Spleen (tissue), 11 donors: ENCODE measurements around the gene ZNF625. TPM values are rescaled to one million over a fixed set of nuclear protein-coding genes. Genes with fewer than 3 reads are reported as not detected.
"Not testable (repeated sequence)": the region's sequence is repeated elsewhere in the genome, so short reads cannot be mapped to it uniquely, and the experiment has no call there.

Source experiments
- DNase-seq: peaks from one replicate; pipeline ENCODE4 v3.0.0-alpha.2; 2020
- H3K27ac ChIP-seq, 8 donors: fragments of 200-600 bp; sonication (generic) in 7 of 8; 1 replicate in 4 of 8; 2 replicates in 4 of 8; pipeline versions ENCODE4 v1.5.0 to v1.8.0; 2016 to 2021; ENCODE audit warnings: inconsistent platforms in 4 of 8, mild to moderate bottlenecking in 4 of 8, moderate library complexity in 1 of 8
- H3K27me3 ChIP-seq, 7 donors: fragments of 200-600 bp; sonication (generic) in 6 of 7; replicated peaks in 1 of 7; 1 replicate in 4 of 7; 2 replicates in 3 of 7; pipeline versions ENCODE4 v1.5.0 to v1.8.0; 2016 to 2021; ENCODE audit warnings: inconsistent platforms in 3 of 7, mild to moderate bottlenecking in 1 of 7
- H3K36me3 ChIP-seq, 6 donors: fragments of 200-600 bp; sonication (generic) in 5 of 6; 1 replicate in 4 of 6; 2 replicates in 2 of 6; pipeline versions ENCODE4 v1.5.0 to v1.8.0; 2016 to 2021; ENCODE audit warnings: inconsistent platforms in 2 of 6
- H3K4me1 ChIP-seq, 6 donors: fragments of 200-600 bp; sonication (generic) in 5 of 6; 1 replicate in 3 of 6; 2 replicates in 3 of 6; pipeline versions ENCODE4 v1.5.0 to v1.8.0; 2016 to 2021; ENCODE audit warnings: inconsistent platforms in 3 of 6
- H3K4me3 ChIP-seq, 8 donors: fragments of 200-600 bp; sonication (generic) in 7 of 8; 1 replicate in 4 of 8; 2 replicates in 4 of 8; pipeline versions ENCODE4 v1.5.0 to v1.8.0; 2016 to 2021; ENCODE audit warnings: inconsistent platforms in 4 of 8, mild to moderate bottlenecking in 4 of 8, moderate library complexity in 2 of 8
- H3K9me3 ChIP-seq, 8 donors: fragments of 200-600 bp; sonication (generic) in 7 of 8; 1 replicate in 4 of 8; 2 replicates in 4 of 8; pipeline versions ENCODE4 v1.5.0 to v1.8.0; 2016 to 2021; ENCODE audit warnings: inconsistent platforms in 4 of 8
- CTCF ChIP-seq, 11 experiments: fragments of 200-600 bp in 7 of 11; fragments of 450-650 bp in 4 of 11; sonication (generic) in 4 of 11; IDR thresholded peaks in 8 of 11; conservative IDR thresholded peaks in 3 of 11; 1 replicate in 7 of 11; 2 replicates in 4 of 11; pipeline versions ENCODE4 v1.4.0 to v1.8.0; 2016 to 2021; ENCODE audit warnings: antibody characterized with exemption in 11 of 11, inconsistent platforms in 4 of 11, mild to moderate bottlenecking in 1 of 11
- POLR2A ChIP-seq, 3 donors: fragments of 450-650 bp; IDR thresholded peaks; one replicate each; pipeline ENCODE4 v1.5.1; 2017; ENCODE audit warnings: antibody characterized with exemption in 3 of 3, mild to moderate bottlenecking in 1 of 3
- POLR2AphosphoS5 ChIP-seq, 3 donors: sonication (generic); formaldehyde crosslinking; IDR thresholded peaks; one replicate each; pipeline ENCODE4 v1.5.1; 2017; ENCODE audit warnings: antibody characterized with exemption in 3 of 3
- WGBS, 5 donors: extraction: QIAGEN DNeasy Blood & Tissue Kit in 3 of 5; methylation state at CpG; one replicate each; pipeline versions ENCODE4 v1.1.5 to v1.1.7; 2013 to 2018; 5-methylcytosine and 5-hydroxymethylcytosine counted together
- intact Hi-C: fragments of 100-400 bp; cut with DNase I; formaldehyde crosslinking; loops from one replicate; pipeline ENCODE4 v1.15.0; 2023; ENCODE audit warnings: low total_unique reads
- polyA plus RNA-seq, 3 donors: library from polyadenylated mRNA; stranded (reverse); fragments of 200-250 nt; gene quantifications; one replicate each; pipeline ENCODE4 v1.2.1, GENCODE V29; 2013
- total RNA-seq, 7 donors: library from RNA; depleted of rRNA in 3 of 7; stranded (reverse); fragments of >200 nt in 3 of 7; fragmentation: NEBNext Ultra II Directional in 4 of 7; extraction: Animal tissue kit (Norgen Biotek cat#: 25700) in 4 of 7; gene quantifications; one replicate each; pipeline versions ENCODE4 v1.1.0 to v1.2.1, GENCODE V29; 2016 to 2021
- donor health status: healthy with polysubstance abuse.
- donor health status: DM: no; HTN: no; CAD: no; lungs with moderate emphysema.
- donor health status: DM: no; HTN: no; CAD: no.
- donor health status: Bipolar disorder and iron deficiency.
- donor health status: healthy.
- donor health status: DM: no; HTN: no; CAD: no.
- donor health status: DM: yes; HTN: yes; CAD: no.

ZNF625 gene
- total and polyA plus RNA-seq, 10 donors = 1.2 to 7.9 (median 5.1) TPM

DNA sequence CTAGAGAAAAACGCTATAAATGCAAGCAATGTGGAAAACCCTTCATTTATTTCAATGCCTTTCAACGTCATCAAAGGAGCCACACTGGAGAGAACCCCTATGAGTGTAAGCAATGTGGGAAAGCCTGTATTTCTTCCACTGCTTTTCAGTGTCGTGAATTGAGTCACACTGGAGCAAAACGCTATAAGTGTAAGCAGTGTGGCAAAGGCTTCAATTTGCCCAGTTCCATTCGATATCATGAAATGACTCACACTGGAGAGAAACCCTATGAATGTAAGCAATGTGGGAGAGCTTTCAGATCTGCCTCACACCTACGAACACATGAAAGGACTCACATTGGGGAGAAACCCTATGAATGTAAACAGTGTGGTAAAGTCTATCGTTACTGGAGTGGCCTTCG is 43.8 kb downstream of the ZNF625 start:
- DNase-seq = no peak
- no peak overlapping the region for H3K27ac ChIP-seq
- TF ChIP-seq POLR2AphosphoS5 (IDR thresholded peaks at IDR 0.05) (no peak), POLR2A (IDR thresholded peaks at IDR 0.05) (no peak), CTCF (IDR thresholded peaks at IDR 0.05 in 8 of 11, conservative IDR thresholded peaks at IDR 0.05 in 3 of 11) (no peak)
- no peaks in the 10 kb centered on the region for H3K4me1 ChIP-seq
- WGBS, 5 donors = 76 to 93% (median 89%) methylated on average over 8 of the region's 8 CpGs
- peaks cover 0 to 58% (median 24%) of the 10 kb centered on the region in 8 donors for H3K9me3 ChIP-seq
- no peaks in the 10 kb centered on the region for H3K27me3 ChIP-seq
- no peak overlapping the region for H3K4me3 ChIP-seq
- intact Hi-C loops = no loop called here
- peaks cover 0 to 73% (median 2%) of the 10 kb centered on the region in 6 donors for H3K36me3 ChIP-seq

DNA sequence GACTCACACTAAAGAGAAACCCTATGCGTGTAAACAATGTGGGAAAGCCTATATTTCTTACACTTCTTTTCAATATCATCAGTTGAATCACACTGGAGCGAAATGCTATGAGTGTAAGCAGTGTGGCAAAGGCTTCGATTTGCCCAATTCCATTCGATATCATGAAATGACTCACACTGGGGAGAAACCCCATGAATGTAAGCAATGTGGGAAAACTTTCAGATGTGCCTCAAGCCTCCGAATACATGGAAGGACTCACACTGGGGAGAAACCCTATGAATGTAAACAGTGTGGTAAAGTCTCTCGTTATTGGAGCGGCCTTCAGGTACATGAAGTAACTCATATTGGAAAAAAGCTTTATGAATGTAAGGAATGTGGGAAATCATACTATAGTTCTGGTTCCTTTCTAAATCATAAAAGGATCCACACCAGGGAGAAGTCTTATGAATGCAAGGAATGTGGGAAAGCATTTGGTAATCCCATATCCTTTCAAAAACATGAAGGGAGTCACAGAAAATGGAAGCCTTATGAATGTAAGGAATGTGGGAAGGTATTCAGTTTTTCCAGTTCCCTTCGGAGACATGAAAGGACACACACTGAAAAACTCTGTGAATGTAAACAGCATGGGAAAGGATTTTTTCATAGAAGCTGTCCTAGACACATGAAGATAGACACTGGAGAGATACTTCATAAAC is 44.4 kb downstream of the ZNF625 start:
- no peak for TF ChIP-seq CTCF (IDR thresholded peaks at IDR 0.05 in 8 of 11, conservative IDR thresholded peaks at IDR 0.05 in 3 of 11)
- TF ChIP-seq POLR2A (IDR thresholded peaks at IDR 0.05) = no peak
- no peak for TF ChIP-seq POLR2AphosphoS5 (IDR thresholded peaks at IDR 0.05)
- intact Hi-C loops = no loop called here
- 87 to 97% (median 96%) methylated on average over 8 of the region's 8 CpGs for WGBS, 5 donors
- peaks cover 0 to 68% (median 2%) of the 10 kb centered on the region in 6 donors for H3K36me3 ChIP-seq
- no peak for DNase-seq
- no peaks in the 10 kb centered on the region for H3K4me1 ChIP-seq
- no peaks in the 10 kb centered on the region for H3K27me3 ChIP-seq
- H3K27ac ChIP-seq = no peak overlapping the region
- no peak overlapping the region for H3K4me3 ChIP-seq
- H3K9me3 ChIP-seq = peaks cover 0 to 52% (median 24%) of the 10 kb centered on the region in 8 donors

DNA sequence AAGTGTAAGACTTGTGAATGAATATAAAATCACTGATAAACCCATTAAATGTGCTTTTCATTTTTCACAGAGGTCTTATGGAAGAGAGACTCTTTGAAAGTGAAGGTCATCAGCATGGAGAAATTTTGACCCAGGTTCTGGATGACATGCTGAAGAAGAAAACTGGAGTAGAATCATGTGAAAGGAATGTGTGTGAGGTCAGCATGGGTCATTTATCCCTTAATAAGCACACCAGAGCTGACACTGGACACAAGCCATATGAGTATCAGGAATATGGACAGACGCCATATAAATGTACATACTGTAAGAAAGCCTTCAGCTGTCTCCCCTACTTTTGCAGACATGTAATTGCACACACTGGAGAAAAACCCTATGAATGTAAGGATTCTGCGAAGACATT is 45.4 kb downstream of the ZNF625 start:
- intact Hi-C loops = no loop called here
- no peak for DNase-seq
- no peaks in the 10 kb centered on the region for H3K4me1 ChIP-seq
- H3K9me3 ChIP-seq = peaks cover 0 to 51% (median 24%) of the 10 kb centered on the region in 8 donors
- no peak overlapping the region for H3K27ac ChIP-seq
- 47 to 50% (median 50%) methylated on average over 2 of the region's 2 CpGs for WGBS, 5 donors
- no peaks in the 10 kb centered on the region for H3K27me3 ChIP-seq
- no peak for TF ChIP-seq POLR2A (IDR thresholded peaks at IDR 0.05)
- TF ChIP-seq POLR2AphosphoS5 (IDR thresholded peaks at IDR 0.05) = no peak
- TF ChIP-seq CTCF (IDR thresholded peaks at IDR 0.05 in 8 of 11, conservative IDR thresholded peaks at IDR 0.05 in 3 of 11) = no peak
- H3K4me3 ChIP-seq = no peak overlapping the region
- H3K36me3 ChIP-seq = peaks cover 0 to 65% (median 2%) of the 10 kb centered on the region in 6 donors

GRCh38 chr19:12103909-12104308 is 52.6 kb downstream of the ZNF625 start:
- H3K4me1 ChIP-seq, H3K36me3 ChIP-seq, H3K27me3 ChIP-seq, DNase-seq, H3K4me3 ChIP-seq, intact Hi-C loops, H3K27ac ChIP-seq: not testable (repeated sequence)
- H3K9me3 ChIP-seq = peaks cover 0 to 28% (median 8%) of the 10 kb centered on the region in 8 donors
- WGBS, 5 donors = 91 to 98% (median 96%) methylated on average over 4 of the region's 4 CpGs
